IPS-18a (cell line): Measurements from ENCODE around the gene PAGE4.

Source experiments
- H3K27ac ChIP-seq: one replicate; pipeline ENCODE4 v1.5.1; 2013; ENCODE audit warnings: low read length
- H3K27me3 ChIP-seq: one replicate; pipeline ENCODE4 v1.6.1; 2013; ENCODE audit warnings: mild to moderate bottlenecking, low read length; ENCODE audit not compliant: control insufficient read depth, insufficient read depth
- H3K36me3 ChIP-seq: one replicate; pipeline ENCODE4 v1.6.1; 2013; ENCODE audit warnings: low read depth, low read length; ENCODE audit not compliant: control insufficient read depth
- H3K4me1 ChIP-seq: one replicate; pipeline ENCODE4 v1.6.1; 2013; ENCODE audit warnings: low read depth, low read length; ENCODE audit not compliant: control insufficient read depth
- H3K4me3 ChIP-seq: one replicate; pipeline ENCODE4 v1.5.1; 2013; ENCODE audit warnings: low read length
- H3K9ac ChIP-seq: one replicate; pipeline ENCODE4 v1.6.1; 2013; ENCODE audit warnings: mild to moderate bottlenecking, low read length, moderate library complexity
- H3K9me3 ChIP-seq: one replicate; pipeline ENCODE4 v1.6.1; 2013; ENCODE audit warnings: low read depth, low read length; ENCODE audit not compliant: control insufficient read depth

PAGE4 gene, protein sequence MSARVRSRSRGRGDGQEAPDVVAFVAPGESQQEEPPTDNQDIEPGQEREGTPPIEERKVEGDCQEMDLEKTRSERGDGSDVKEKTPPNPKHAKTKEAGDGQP

DNA sequence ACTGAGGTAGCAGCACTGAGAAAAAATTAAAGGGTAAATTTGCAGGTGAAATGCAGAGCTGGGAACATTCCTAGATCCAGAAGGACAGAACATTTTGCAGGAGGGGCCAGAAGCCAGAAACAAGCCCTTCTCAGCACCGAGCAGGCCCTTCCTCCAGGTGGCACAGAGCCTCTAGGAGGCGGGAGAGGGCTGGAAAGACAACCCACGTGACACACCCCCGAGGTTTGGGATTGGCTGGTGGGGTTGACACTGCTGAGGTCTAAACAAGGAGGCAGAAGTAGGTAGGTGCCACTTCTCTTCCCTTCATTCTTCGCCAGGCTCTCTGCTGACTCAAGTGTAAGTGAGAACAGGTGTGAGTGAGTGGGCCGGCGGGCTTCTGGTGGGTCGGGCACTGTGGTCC is at the start of gene PAGE4:
Gene PAGE4, plus strand, starts transcription at position 288 of the 400 bp plus-strand sequence. CDS start 1,126 bp downstream, outside the sequence.
- Histone ChIP-seq H3K9me3 (peaks cover 13% of the 10 kb centered on the region), H3K36me3 (no peaks in the 10 kb centered on the region), H3K27ac (no peak within 1 kb of the TSS), H3K4me1 (no peaks in the 10 kb centered on the region), H3K27me3 (no peaks in the 10 kb centered on the region), H3K9ac (no peak within 1 kb of the TSS), H3K4me3 (no peak within 1 kb of the TSS)

DNA sequence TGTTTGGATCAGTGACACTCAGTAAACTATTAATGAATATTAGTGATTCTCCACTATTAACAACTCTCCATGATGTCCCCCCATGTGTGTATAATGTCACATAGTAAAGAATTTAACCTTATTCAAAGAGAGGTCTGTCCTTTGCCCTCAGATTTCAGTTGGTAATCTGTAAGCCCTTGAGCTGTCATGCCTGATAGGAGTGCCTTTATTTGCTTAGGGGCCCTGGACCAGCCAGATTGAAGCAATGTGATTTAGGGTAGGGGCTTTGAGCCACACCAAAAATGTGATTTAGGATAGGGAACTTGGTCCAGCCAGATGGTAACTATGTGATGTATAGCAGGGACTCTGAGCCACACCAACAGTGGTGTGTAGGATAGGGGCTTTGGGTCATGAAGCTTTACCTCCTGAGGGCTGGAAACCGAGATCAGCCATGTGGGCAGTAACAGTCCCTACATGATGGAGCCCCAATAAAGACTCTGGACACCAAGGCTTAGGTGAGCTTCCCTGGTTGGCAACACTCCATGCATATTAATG is 44.3 kb upstream of the PAGE4 start:
- Histone ChIP-seq H3K27ac (no peak overlapping the region), H3K9ac (no peak overlapping the region), H3K4me3 (no peak overlapping the region), H3K27me3 (no peaks in the 10 kb centered on the region), H3K4me1 (no peaks in the 10 kb centered on the region), H3K9me3 (peaks cover 9% of the 10 kb centered on the region), H3K36me3 (no peaks in the 10 kb centered on the region)

DNA sequence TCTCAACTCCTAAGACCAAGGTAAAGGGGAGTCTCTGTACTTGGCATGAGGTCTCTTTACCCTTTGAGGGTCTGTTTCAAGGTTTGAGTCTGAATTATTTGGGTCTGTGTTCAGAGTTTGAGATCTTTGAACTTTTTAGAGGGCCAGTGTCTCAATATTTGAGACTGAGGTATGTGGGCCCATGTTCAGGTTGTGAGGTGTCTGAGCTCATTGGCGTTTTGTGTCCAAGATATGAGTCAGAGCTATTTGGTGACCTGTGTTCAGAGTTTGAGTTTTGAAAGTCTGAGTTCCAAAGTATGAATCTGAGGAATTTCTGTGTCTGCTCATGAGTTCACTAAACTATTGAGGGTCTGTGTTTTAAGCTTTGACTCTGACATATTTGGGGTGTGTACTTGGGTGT is 36.7 kb upstream of the PAGE4 start:
- no peaks in the 10 kb centered on the region for H3K36me3 ChIP-seq
- H3K9me3 ChIP-seq: peaks cover 30% of the 10 kb centered on the region
- H3K27me3 ChIP-seq: no peaks in the 10 kb centered on the region
- H3K4me1 ChIP-seq: no peaks in the 10 kb centered on the region
- no peak overlapping the region for H3K4me3 ChIP-seq
- H3K9ac ChIP-seq: no peak overlapping the region
- H3K27ac ChIP-seq: no peak overlapping the region

DNA sequence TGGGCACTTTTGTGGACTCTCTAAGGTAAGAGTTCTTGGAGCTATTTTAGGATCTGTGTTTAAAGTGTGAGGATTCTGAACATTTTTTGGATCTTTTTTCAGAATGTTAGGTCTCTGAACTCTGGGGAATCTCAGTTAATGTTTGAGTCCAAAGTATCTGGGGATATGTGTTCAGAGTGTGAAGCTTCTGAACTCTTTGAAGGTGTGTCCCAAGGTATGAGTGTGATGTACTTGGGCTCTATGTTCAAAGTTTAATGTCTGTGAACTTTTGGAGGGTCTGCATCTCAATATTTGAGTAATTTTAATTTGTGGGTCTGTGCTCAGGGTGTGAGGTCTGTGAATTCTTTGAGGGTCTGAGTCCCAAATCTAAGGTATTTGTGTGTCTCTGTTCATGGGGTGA is 35.4 kb upstream of the PAGE4 start:
- Histone ChIP-seq H3K27me3 (no peaks in the 10 kb centered on the region), H3K4me1 (no peaks in the 10 kb centered on the region), H3K9ac (no peak overlapping the region), H3K9me3 (peaks cover 41% of the 10 kb centered on the region), H3K27ac (no peak overlapping the region), H3K4me3 (no peak overlapping the region), H3K36me3 (no peaks in the 10 kb centered on the region)

DNA sequence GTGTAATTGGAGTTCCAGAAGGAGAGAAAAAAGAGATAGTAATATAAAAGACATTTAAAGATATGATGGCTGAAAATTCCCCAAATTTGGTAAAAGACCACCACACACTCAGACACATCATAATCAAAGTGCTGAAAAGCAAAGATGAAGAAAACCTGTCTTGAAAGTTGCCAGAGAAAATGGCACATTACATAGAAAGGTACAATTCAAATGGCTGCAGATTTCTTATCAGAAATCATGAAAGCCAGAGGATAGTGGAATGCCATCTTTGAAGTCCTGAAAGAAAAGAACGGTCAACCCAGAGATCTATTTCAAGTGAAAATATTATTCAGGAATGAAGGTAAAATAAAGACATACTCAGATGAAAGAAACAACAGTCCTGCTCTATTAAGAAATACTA is 29.3 kb upstream of the PAGE4 start:
- Histone ChIP-seq H3K4me3 (no peak overlapping the region), H3K27ac (no peak overlapping the region), H3K27me3 (no peaks in the 10 kb centered on the region), H3K36me3 (no peaks in the 10 kb centered on the region), H3K9ac (no peak overlapping the region), H3K9me3 (peaks cover 20% of the 10 kb centered on the region), H3K4me1 (no peaks in the 10 kb centered on the region)

DNA sequence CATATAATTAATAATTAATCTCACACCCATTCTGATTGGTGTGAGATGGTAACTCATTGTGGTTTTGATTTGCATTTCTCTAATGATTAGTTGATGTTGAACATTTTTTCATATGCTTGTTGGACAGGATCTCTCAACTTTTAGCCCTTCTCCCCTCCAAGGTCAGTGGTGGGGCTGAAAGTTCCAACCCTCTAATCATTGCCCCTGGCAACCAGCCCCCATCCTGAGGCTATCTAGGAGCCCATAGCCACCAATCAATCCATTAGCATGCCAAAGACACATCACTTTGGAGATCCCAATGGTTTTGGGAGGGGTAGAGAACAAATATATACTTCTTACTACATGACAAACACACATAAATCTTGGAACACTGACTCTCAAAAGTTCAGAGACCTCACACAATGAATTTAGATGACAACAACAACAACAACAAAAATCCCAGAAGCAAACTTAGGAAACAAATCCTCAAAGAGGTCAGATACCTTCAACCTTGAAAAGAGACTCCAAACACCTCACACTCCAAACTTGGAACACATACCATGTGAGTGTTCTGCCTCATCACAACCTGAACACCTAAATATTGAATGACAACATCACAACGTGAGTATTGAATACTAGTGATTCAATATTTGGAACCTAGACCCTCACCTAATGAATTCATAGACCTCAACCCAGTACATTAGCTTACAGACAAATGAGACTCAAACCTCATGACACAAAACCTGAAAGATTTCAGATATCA is 19.0 kb upstream of the PAGE4 start:
- no peaks in the 10 kb centered on the region for H3K27me3 ChIP-seq
- H3K4me3 ChIP-seq: no peak overlapping the region
- H3K9me3 ChIP-seq: peaks cover 19% of the 10 kb centered on the region
- no peak overlapping the region for H3K27ac ChIP-seq
- H3K9ac ChIP-seq: no peak overlapping the region
- no peaks in the 10 kb centered on the region for H3K36me3 ChIP-seq
- H3K4me1 ChIP-seq: no peaks in the 10 kb centered on the region

DNA sequence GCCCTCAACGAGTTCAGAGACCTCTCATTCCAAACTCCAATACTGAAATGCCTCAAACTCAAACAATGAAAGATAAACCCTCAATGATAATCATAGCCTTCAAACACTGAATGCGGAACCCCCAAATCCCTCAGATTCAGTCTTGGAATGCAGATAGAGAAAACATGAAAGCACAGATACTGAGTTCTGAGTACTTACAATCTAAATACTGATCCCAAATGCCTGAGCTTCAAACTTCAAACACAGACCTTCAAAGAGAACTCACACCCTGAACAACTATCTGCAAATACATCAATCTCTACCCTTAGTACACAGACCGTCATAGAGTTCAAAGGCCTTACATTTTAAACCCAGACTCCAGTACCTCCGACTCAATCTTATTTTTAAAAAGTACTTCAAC is 16.9 kb upstream of the PAGE4 start:
- H3K36me3 ChIP-seq: no peaks in the 10 kb centered on the region
- H3K9me3 ChIP-seq: peaks cover 20% of the 10 kb centered on the region
- no peak overlapping the region for H3K27ac ChIP-seq
- H3K27me3 ChIP-seq: no peaks in the 10 kb centered on the region
- no peak overlapping the region for H3K9ac ChIP-seq
- no peaks in the 10 kb centered on the region for H3K4me1 ChIP-seq
- H3K4me3 ChIP-seq: no peak overlapping the region

DNA sequence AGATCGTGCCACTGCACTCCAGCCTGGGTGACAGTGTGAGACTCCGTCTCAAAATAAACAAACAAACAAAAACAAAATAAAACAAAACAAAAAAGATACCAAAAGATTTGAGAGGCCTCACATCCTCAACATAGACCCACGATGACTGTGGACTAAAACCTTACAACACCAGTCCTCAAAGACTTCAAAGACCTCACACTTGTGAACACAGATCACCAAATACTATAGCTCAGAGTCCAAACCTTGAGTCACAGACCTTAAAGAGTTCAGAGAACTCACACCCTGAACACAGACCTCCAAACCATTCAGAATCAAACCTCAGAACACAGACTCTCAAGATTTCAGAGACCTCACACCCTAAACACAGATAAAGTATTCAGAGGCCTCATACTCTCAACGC is 12.7 kb upstream of the PAGE4 start:
- no peak overlapping the region for H3K9ac ChIP-seq
- no peak overlapping the region for H3K4me3 ChIP-seq
- no peaks in the 10 kb centered on the region for H3K36me3 ChIP-seq
- peaks cover 3% of the 10 kb centered on the region for H3K9me3 ChIP-seq
- no peaks in the 10 kb centered on the region for H3K27me3 ChIP-seq
- H3K4me1 ChIP-seq: no peaks in the 10 kb centered on the region
- H3K27ac ChIP-seq: no peak overlapping the region

DNA sequence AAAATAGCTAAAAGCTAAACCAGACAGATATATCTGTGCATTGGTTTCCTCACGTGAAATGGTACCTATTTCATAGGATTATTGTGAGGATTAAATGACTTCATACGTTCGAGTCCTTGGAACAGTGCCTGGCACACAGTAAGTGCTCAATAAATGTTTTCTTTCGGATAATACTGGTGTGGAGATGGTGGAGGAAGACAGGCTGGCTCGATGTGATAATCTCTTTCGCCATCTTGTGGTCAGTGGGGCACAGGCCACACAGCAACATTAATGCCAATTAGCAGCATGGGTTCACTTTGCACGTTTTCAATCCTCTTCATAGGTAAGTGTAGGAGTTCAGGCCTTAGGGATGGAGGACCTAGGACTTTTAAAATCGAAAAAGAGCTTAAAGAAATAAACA is 9.3 kb downstream of the PAGE4 start:
- Histone ChIP-seq H3K27ac (no peak overlapping the region), H3K27me3 (no peaks in the 10 kb centered on the region), H3K4me1 (no peaks in the 10 kb centered on the region), H3K36me3 (no peaks in the 10 kb centered on the region), H3K4me3 (no peak overlapping the region), H3K9me3 (peaks cover 13% of the 10 kb centered on the region), H3K9ac (no peak overlapping the region)

DNA sequence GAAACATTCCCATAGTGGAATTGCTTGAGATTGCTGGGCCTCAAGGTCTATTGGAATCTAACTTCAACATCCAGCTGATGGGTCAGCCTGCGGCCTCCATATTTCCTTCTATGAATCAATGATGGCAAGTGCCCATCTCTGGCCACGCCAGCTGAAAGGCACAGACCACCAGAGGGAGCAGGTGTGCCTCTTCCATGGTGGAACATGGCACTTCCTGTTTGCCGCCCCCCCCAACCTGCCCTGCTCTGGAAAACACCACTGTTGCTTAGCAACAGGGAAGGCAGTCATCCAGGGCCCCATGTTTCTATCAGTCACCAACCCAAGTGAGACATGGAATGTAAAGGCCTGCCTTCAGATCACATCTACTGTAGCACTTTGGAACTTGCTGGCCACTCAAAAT is 11.6 kb downstream of the PAGE4 start:
- Histone ChIP-seq H3K4me1 (no peaks in the 10 kb centered on the region), H3K4me3 (no peak overlapping the region), H3K36me3 (no peaks in the 10 kb centered on the region), H3K27ac (peak overlapping the region; percentile 35), H3K27me3 (no peaks in the 10 kb centered on the region), H3K9ac (no peak overlapping the region), H3K9me3 (peaks cover 15% of the 10 kb centered on the region)

DNA sequence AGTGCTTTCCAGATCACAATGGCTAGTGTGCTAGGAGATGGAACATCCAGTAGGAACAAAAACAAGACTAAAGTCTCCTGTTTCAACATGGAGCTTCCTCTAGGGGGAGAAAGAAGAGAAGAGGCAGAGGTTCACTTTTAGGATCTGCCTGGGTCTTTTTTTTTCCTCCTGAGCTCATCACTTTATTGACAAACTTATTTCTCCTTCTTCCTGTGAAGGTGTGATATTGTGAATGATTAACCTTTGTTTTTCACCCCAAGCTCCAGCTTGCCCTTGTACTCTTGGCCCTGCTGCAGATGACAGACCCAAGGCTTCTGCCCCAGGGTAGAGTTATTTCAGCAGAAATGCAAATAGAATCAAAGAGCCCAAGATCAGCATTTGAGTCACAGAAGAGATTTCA is 13.5 kb downstream of the PAGE4 start:
- H3K27me3 ChIP-seq: no peaks in the 10 kb centered on the region
- no peaks in the 10 kb centered on the region for H3K4me1 ChIP-seq
- peaks cover 13% of the 10 kb centered on the region for H3K9me3 ChIP-seq

DNA sequence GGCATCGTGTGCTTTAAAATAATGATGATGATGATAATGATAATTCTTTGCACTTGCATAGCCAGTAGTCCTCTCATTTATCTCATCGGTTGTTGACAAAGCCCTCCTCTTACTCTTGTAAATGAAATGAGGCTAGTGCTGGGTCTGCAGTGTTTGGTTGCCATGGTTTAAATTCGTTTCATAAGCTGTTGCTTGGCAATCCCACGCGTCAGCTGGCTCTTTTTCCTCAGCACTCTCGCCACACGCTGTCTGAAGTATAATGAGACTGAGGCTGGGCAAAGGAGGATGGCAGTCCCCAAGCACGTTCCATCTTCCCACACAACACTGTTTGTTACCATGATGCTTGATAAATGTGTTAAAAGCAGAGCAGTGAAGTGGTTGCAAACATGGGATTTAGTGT is 15.5 kb downstream of the PAGE4 start:
- Histone ChIP-seq H3K4me3 (no peak overlapping the region), H3K9me3 (peaks cover 19% of the 10 kb centered on the region), H3K4me1 (no peaks in the 10 kb centered on the region), H3K9ac (no peak overlapping the region), H3K27me3 (no peaks in the 10 kb centered on the region), H3K27ac (no peak overlapping the region), H3K36me3 (no peaks in the 10 kb centered on the region)

More for the DNA sequence above, 13.5 kb downstream of the PAGE4 start:
- Histone ChIP-seq H3K36me3 (no peaks in the 10 kb centered on the region), H3K4me3 (no peak overlapping the region), H3K27ac (no peak overlapping the region), H3K9ac (no peak overlapping the region)
